Measurements from ENCODE around the gene ZBTB7A. TPM values are rescaled to one million over a fixed set of nuclear protein-coding genes. Genes with fewer than 3 reads are reported as not detected.
A peak's percentile ranks its signal among the peaks of the same experiment; 100 is the strongest.

ZBTB7A gene
- total RNA-seq, 3 donors from 2014 or later: 29.0 to 38.7 (median 29.8) TPM

GRCh38 chr19:4060621-4061177 is 6.0 kb downstream of the ZBTB7A start:
- Histone ChIP-seq H3K27me3 (no peaks in the 10 kb centered on the region), H3K4me1 (peaks cover 46 to 49% of the 10 kb centered on the region in 2 donors), H3K9me3 (no peaks in the 10 kb centered on the region), H3K36me3 (no peaks in the 10 kb centered on the region), H3K4me3 (peak overlapping the region; percentile 36 to 98 (median 83)), H3K27ac (peak overlapping the region; percentile 97 to 100)
- TF ChIP-seq POLR2A (IDR thresholded peaks at IDR 0.05) (no peak), POLR2AphosphoS5 (IDR thresholded peaks at IDR 0.05) (no peak), CTCF (IDR thresholded peaks at IDR 0.05) (no peak)
- DNase-seq (ENCODE audit: low spot score in 2 of 2): no peak
- intact Hi-C loops (cut with DNase I; ENCODE audit: low total_unique reads): loop anchor here (5.0 kb wide), 1 partner anchor 78 kb away; no protein-coding TSS in a partner anchor

GRCh38 chr19:4059891-4060620 is 6.6 kb downstream of the ZBTB7A start:
- Histone ChIP-seq H3K4me3 (peak overlapping the region; percentile 36 to 98 (median 83)), H3K9me3 (no peaks in the 10 kb centered on the region), H3K27ac (peak overlapping the region; percentile 97 to 100), H3K4me1 (peaks cover 46 to 49% of the 10 kb centered on the region in 2 donors), H3K36me3 (no peaks in the 10 kb centered on the region), H3K27me3 (no peaks in the 10 kb centered on the region)
- no peak for DNase-seq (ENCODE audit: low spot score in 2 of 2)
- intact Hi-C loops (cut with DNase I; ENCODE audit: low total_unique reads): loop anchor here (5.0 kb wide), 1 partner anchor 78 kb away; no protein-coding TSS in a partner anchor
- TF ChIP-seq POLR2A (IDR thresholded peaks at IDR 0.05) (no peak), POLR2AphosphoS5 (IDR thresholded peaks at IDR 0.05) (peak in 1 of 3 donors; percentile 9)

- peak overlapping the region; percentile 36 to 98 (median 83) for H3K4me3 ChIP-seq
- peak overlapping the region; percentile 97 to 100 for H3K27ac ChIP-seq
- TF ChIP-seq POLR2AphosphoS5 (IDR thresholded peaks at IDR 0.05): no peak
- TF ChIP-seq CTCF (IDR thresholded peaks at IDR 0.05): no peak
- TF ChIP-seq POLR2A (IDR thresholded peaks at IDR 0.05): no peak
- intact Hi-C loops (cut with DNase I; ENCODE audit: low total_unique reads): no loop called here
- H3K36me3 ChIP-seq: no peaks in the 10 kb centered on the region
- no peaks in the 10 kb centered on the region for H3K9me3 ChIP-seq
- H3K27me3 ChIP-seq: no peaks in the 10 kb centered on the region
- DNase-seq (ENCODE audit: low spot score in 2 of 2): no peak
- H3K4me1 ChIP-seq: peaks cover 46 to 49% of the 10 kb centered on the region in 2 donors
These were observed 7.2 kb downstream of the ZBTB7A start for GRCh38 chr19:4059453-4059871.

DNA sequence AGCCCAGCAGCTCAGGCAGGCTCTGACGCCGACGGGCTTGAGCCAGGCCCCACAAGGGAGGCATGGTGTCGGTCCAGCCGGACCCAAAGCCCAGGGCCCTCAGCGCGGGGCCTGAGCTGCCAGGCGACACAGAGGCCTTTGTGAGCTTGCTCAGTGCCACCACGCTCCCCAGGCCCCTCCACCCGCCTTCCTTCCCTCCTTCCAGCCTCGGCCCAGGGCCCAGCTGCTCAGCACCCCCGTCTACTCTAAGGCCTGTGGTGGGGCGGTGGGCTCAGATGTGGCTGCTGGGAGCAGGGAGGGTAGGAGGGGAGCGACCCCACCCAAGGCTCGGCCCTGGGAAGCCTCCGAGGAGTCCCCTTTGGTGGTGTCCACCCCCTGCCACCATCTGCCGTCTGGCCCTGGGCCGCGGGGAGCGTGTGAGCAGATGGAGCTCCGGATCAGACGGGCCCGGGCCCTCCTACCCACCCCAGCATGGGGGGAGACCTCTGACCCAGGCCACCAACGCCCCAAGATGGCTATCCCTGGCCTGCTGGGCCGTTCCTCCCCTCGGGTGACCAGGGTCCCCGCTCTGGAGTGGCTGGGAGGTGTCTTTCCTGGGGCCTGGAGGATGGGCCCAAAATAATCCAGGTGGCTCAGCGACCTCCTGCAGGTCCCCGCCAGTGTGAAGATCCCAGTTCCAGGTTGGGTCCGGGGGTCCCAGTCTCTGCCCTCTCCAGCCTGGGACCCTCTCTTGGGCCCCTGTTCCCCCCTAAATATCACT is 7.8 kb downstream of the ZBTB7A start:
- DNase-seq (ENCODE audit: low spot score in 2 of 2): no peak
- Histone ChIP-seq H3K4me1 (peaks cover 46 to 50% of the 10 kb centered on the region in 2 donors), H3K27ac (peak overlapping the region; percentile 97 to 100), H3K36me3 (peaks cover 5% of the 10 kb centered on the region), H3K4me3 (peak overlapping the region; percentile 36 to 98 (median 83)), H3K9me3 (no peaks in the 10 kb centered on the region), H3K27me3 (no peaks in the 10 kb centered on the region)
- TF ChIP-seq POLR2A (IDR thresholded peaks at IDR 0.05) (no peak), CTCF (IDR thresholded peaks at IDR 0.05) (no peak), POLR2AphosphoS5 (IDR thresholded peaks at IDR 0.05) (no peak)
- intact Hi-C loops (cut with DNase I; ENCODE audit: low total_unique reads): no loop called here

DNA sequence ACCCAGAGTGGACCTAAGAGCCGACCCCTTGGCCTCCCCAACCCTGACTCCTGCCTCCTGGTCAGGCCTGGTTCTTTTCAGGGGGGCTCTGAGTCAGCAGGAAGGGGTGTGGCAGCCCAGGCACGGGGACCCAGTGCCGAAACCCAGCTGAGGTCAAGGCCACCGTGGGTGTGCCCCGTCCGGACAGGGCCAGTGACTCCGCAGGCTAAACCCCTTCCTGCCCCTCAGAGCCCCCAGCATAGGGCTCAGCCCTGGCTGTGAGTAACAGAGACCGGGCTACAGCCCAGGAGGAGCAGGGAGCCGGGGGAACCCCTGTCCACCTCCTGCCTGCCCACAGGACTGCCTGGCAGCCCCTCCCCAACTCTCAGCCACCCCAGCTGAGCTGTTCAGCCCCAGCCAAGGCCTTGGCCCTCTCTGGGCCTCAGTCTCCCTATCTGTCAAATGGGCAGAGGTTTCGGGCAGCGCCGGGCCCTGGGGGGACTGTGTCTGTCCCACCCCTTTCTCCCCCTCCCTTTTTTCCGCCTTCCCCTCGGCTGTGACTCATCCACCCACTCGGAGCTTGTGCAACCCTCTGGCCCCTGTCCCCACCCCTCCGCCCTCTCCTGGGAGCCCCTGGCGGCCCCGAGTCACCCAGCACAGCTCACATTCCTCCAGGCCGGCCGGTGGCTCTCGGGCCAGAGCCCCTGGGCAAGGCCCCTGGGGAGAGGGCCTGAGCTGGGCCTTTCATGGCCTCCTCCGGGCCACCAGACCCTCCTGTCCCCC is 8.6 kb downstream of the ZBTB7A start:
- no peak for TF ChIP-seq CTCF (IDR thresholded peaks at IDR 0.05)
- TF ChIP-seq POLR2AphosphoS5 (IDR thresholded peaks at IDR 0.05): peak in 2 of 3 donors; percentile 57 to 88
- TF ChIP-seq POLR2A (IDR thresholded peaks at IDR 0.05): no peak
- Histone ChIP-seq H3K27me3 (no peaks in the 10 kb centered on the region), H3K4me1 (peaks cover 40 to 51% of the 10 kb centered on the region in 2 donors), H3K9me3 (no peaks in the 10 kb centered on the region), H3K4me3 (peak overlapping the region; percentile 36 to 98 (median 83)), H3K27ac (peak overlapping the region; percentile 97 to 100), H3K36me3 (peaks cover 9% of the 10 kb centered on the region)
- intact Hi-C loops (cut with DNase I; ENCODE audit: low total_unique reads): no loop called here
- peak; percentile 79 to 87 for DNase-seq (ENCODE audit: low spot score in 2 of 2)
